GM18505 (cell line): ENCODE data around the gene ZW10.
"Not testable (repeated sequence)": the region's sequence is repeated elsewhere in the genome, so short reads cannot be mapped to it uniquely, and the experiment has no call there.

Source experiments
- ATAC-seq: cut with Tn5 transposase; IDR thresholded peaks from one replicate; pipeline ENCODE4 v1.9.1; 2021; ENCODE audit not compliant: unreplicated experiment
- POLR2A ChIP-seq: IDR thresholded peaks from 4 replicates; pipeline ENCODE4 v1.6.1; 2011; ENCODE audit warnings: borderline replicate concordance; ENCODE audit not compliant: insufficient read depth, insufficient read length; ENCODE audit errors: extremely low read depth

Gene ZW10

GRCh38 chr11:113773416-113774173 is at the start of gene ZW10:
Gene ZW10 (minus strand): TSS chr11:113773692. CDS start chr11:113773666, 26 bp downstream.
- peak; percentile 79 for TF ChIP-seq POLR2A
- ATAC-seq, result peak; percentile 98

- no peak for ATAC-seq
- no peak for TF ChIP-seq POLR2A
Measured at GRCh38 chr11:113818426-113818825, 44.9 kb upstream of the ZW10 start.

- no peak for ATAC-seq
- no peak for TF ChIP-seq POLR2A
Measured at GRCh38 chr11:113817626-113818025, 44.1 kb upstream of the ZW10 start.

- TF ChIP-seq POLR2A, result no peak
- no peak for ATAC-seq
Measured at GRCh38 chr11:113817162-113817561, 43.7 kb upstream of the ZW10 start.

- TF ChIP-seq POLR2A, result no peak
- no peak for ATAC-seq
Measured at GRCh38 chr11:113814181-113814580, 40.7 kb upstream of the ZW10 start.

GRCh38 chr11:113808931-113809330 is 35.4 kb upstream of the ZW10 start:
- no peak for ATAC-seq

GRCh38 chr11:113806406-113806805 is 32.9 kb upstream of the ZW10 start:
- TF ChIP-seq POLR2A, result no peak
- no peak for ATAC-seq

More at GRCh38 chr11:113808931-113809330, 35.4 kb upstream of the ZW10 start:
- TF ChIP-seq POLR2A, result no peak

- no peak for TF ChIP-seq POLR2A
Measured at GRCh38 chr11:113805640-113806039, 32.1 kb upstream of the ZW10 start.

GRCh38 chr11:113802621-113803020 is 29.1 kb upstream of the ZW10 start:
- no peak for ATAC-seq
- no peak for TF ChIP-seq POLR2A

More at GRCh38 chr11:113805640-113806039, 32.1 kb upstream of the ZW10 start:
- ATAC-seq, result no peak

GRCh38 chr11:113796663-113797259 is 23.3 kb upstream of the ZW10 start:
- TF ChIP-seq POLR2A, result no peak
- no peak for ATAC-seq

- TF ChIP-seq POLR2A, result no peak
- no peak for ATAC-seq
Measured at GRCh38 chr11:113789675-113790320, 16.3 kb upstream of the ZW10 start.

GRCh38 chr11:113789016-113789415 is 15.5 kb upstream of the ZW10 start:
- ATAC-seq, result not testable (repeated sequence)

- no peak for ATAC-seq
- no peak for TF ChIP-seq POLR2A
Measured at GRCh38 chr11:113782134-113782533, 8.6 kb upstream of the ZW10 start.

GRCh38 chr11:113781682-113782081 is 8.2 kb upstream of the ZW10 start:
- no peak for ATAC-seq
- no peak for TF ChIP-seq POLR2A
